IPS DF 6.9 (cell line): ENCODE results near the gene TTC13.

Experiments used
- DNase-seq: peaks from one replicate; pipeline ENCODE4 v3.0.0-alpha.2; 2013; ENCODE audit warnings: low read depth, low spot score
- H3K27ac ChIP-seq: one replicate; pipeline ENCODE4 v1.5.1; 2013; ENCODE audit warnings: low read length, control low read depth
- H3K27me3 ChIP-seq: 2 replicates; pipeline ENCODE4 v1.6.1; 2013; ENCODE audit warnings: mild to moderate bottlenecking, low read length; ENCODE audit not compliant: control insufficient read depth, insufficient read depth
- H3K36me3 ChIP-seq: 2 replicates; pipeline ENCODE4 v1.6.1; 2013; ENCODE audit warnings: low read length; ENCODE audit not compliant: control insufficient read depth, insufficient read depth
- H3K4me1 ChIP-seq: 2 replicates; pipeline ENCODE4 v1.6.1; 2013; ENCODE audit warnings: low read length; ENCODE audit not compliant: control insufficient read depth, insufficient read depth
- H3K4me3 ChIP-seq: 2 replicates; pipeline ENCODE4 v1.5.1; 2013; ENCODE audit warnings: mild to moderate bottlenecking, low read length
- H3K9me3 ChIP-seq: 2 replicates; pipeline ENCODE4 v1.6.1; 2013; ENCODE audit warnings: low read length, inconsistent platforms; ENCODE audit not compliant: control insufficient read depth, insufficient read depth
- whole genome bisulfite sequencing: extraction: QIAGEN DNeasy Blood & Tissue Kit; methylation state at CpG from one replicate; pipeline ENCODE4 v1.1.7; 2013; ENCODE audit warnings: mixed read lengths, missing lambda C conversion rate; ENCODE audit not compliant: insufficient read length, insufficient coverage; 5-methylcytosine and 5-hydroxymethylcytosine counted together

Gene TTC13

GRCh38 chr1:230976825-230977747 lies 1.6 kb downstream of the TTC13 start:
- Histone ChIP-seq H3K27ac (no peak overlapping the region), H3K27me3 (no peaks in the 10 kb centered on the region; the same call in 1 of the 2 replicates), H3K4me1 (no peaks in the 10 kb centered on the region), H3K36me3 (no peaks in the 10 kb centered on the region), H3K9me3 (no peaks in the 10 kb centered on the region), H3K4me3 (no peak overlapping the region)
- no CpG with 5 or more reads among the region's 14 CpGs for WGBS
- no peak for DNase-seq

GRCh38 chr1:230976360-230976759 lies 2.3 kb downstream of the TTC13 start:
- Histone ChIP-seq H3K4me3 (no peak overlapping the region), H3K27ac (no peak overlapping the region), H3K27me3 (no peaks in the 10 kb centered on the region; the same call in 1 of the 2 replicates), H3K36me3 (no peaks in the 10 kb centered on the region), H3K4me1 (no peaks in the 10 kb centered on the region), H3K9me3 (no peaks in the 10 kb centered on the region)
- WGBS = no CpG with 5 or more reads among the region's 4 CpGs
- no peak for DNase-seq

GRCh38 chr1:230975636-230976035 lies 3.0 kb downstream of the TTC13 start:
- Histone ChIP-seq H3K9me3 (no peaks in the 10 kb centered on the region), H3K36me3 (no peaks in the 10 kb centered on the region), H3K4me1 (no peaks in the 10 kb centered on the region), H3K27ac (no peak overlapping the region), H3K4me3 (no peak overlapping the region), H3K27me3 (no peaks in the 10 kb centered on the region)
- WGBS = no CpG with 5 or more reads among the region's 3 CpGs
- no peak for DNase-seq

GRCh38 chr1:230972855-230973271 lies 5.8 kb downstream of the TTC13 start:
- no CpG with 5 or more reads among the region's 1 CpG for WGBS
- Histone ChIP-seq H3K27ac (no peak overlapping the region), H3K27me3 (no peaks in the 10 kb centered on the region), H3K4me3 (no peak overlapping the region), H3K36me3 (no peaks in the 10 kb centered on the region), H3K4me1 (no peaks in the 10 kb centered on the region), H3K9me3 (no peaks in the 10 kb centered on the region)
- no peak for DNase-seq

- Histone ChIP-seq H3K36me3 (no peaks in the 10 kb centered on the region), H3K4me1 (no peaks in the 10 kb centered on the region), H3K9me3 (no peaks in the 10 kb centered on the region)
These were observed 6.9 kb downstream of the TTC13 start for GRCh38 chr1:230971771-230972170.

GRCh38 chr1:230970432-230970831 lies 8.2 kb downstream of the TTC13 start:
- Histone ChIP-seq H3K36me3 (no peaks in the 10 kb centered on the region), H3K4me1 (no peaks in the 10 kb centered on the region), H3K4me3 (no peak overlapping the region), H3K27ac (no peak overlapping the region), H3K27me3 (no peaks in the 10 kb centered on the region), H3K9me3 (no peaks in the 10 kb centered on the region)
- WGBS = no CpG with 5 or more reads among the region's 5 CpGs
- no peak for DNase-seq

More at GRCh38 chr1:230971771-230972170, 6.9 kb downstream of the TTC13 start:
- DNase-seq = no peak
- Histone ChIP-seq H3K27ac (no peak overlapping the region), H3K27me3 (no peaks in the 10 kb centered on the region), H3K4me3 (no peak overlapping the region)

GRCh38 chr1:230966358-230966873 lies 12.2 kb downstream of the TTC13 start:
- WGBS = no CpG with 5 or more reads among the region's 5 CpGs
- H3K27ac ChIP-seq = no peak overlapping the region

GRCh38 chr1:230965535-230965934 lies 13.1 kb downstream of the TTC13 start:
- H3K27ac ChIP-seq = no peak overlapping the region
- H3K36me3 ChIP-seq = no peaks in the 10 kb centered on the region
- no peaks in the 10 kb centered on the region for H3K27me3 ChIP-seq
- DNase-seq = no peak
- H3K4me3 ChIP-seq = no peak overlapping the region
- no peaks in the 10 kb centered on the region for H3K9me3 ChIP-seq
- WGBS = no CpG with 5 or more reads among the region's 5 CpGs
- H3K4me1 ChIP-seq = no peaks in the 10 kb centered on the region

More at GRCh38 chr1:230966358-230966873, 12.2 kb downstream of the TTC13 start:
- DNase-seq = no peak
- H3K9me3 ChIP-seq = no peaks in the 10 kb centered on the region
- no peaks in the 10 kb centered on the region for H3K36me3 ChIP-seq
- H3K4me1 ChIP-seq = no peaks in the 10 kb centered on the region
- H3K27me3 ChIP-seq = no peaks in the 10 kb centered on the region
- no peak overlapping the region for H3K4me3 ChIP-seq

GRCh38 chr1:230964896-230965295 lies 13.8 kb downstream of the TTC13 start:
- no peaks in the 10 kb centered on the region for H3K9me3 ChIP-seq
- H3K36me3 ChIP-seq = no peaks in the 10 kb centered on the region
- H3K27ac ChIP-seq = no peak overlapping the region
- H3K27me3 ChIP-seq = no peaks in the 10 kb centered on the region
- H3K4me3 ChIP-seq = no peak overlapping the region
- WGBS = no CpG with 5 or more reads among the region's 2 CpGs
- no peak for DNase-seq
- H3K4me1 ChIP-seq = no peaks in the 10 kb centered on the region

GRCh38 chr1:230958370-230958769 lies 20.3 kb downstream of the TTC13 start:
- no peaks in the 10 kb centered on the region for H3K9me3 ChIP-seq
- no CpG with 5 or more reads among the region's 4 CpGs for WGBS
- DNase-seq = no peak
- no peaks in the 10 kb centered on the region for H3K4me1 ChIP-seq
- H3K27me3 ChIP-seq = no peaks in the 10 kb centered on the region
- H3K36me3 ChIP-seq = no peaks in the 10 kb centered on the region
- H3K4me3 ChIP-seq = no peak overlapping the region
- no peak overlapping the region for H3K27ac ChIP-seq
